HEK293 (cell line): ENCODE results near the gene ITGA3.

ENCODE experiments used
- BCL11B ChIP-seq: fragments of 450-650 bp; formaldehyde crosslinking; IDR thresholded peaks from 2 replicates; pipeline ENCODE4 v1.5.1; 2016; ENCODE audit warnings: low read depth, missing biosample characterization, missing genetic modification characterization
- CTCF ChIP-seq: fragments of 450-650 bp; formaldehyde crosslinking; IDR thresholded peaks from 2 replicates; pipeline ENCODE4 v1.5.1; 2016; ENCODE audit warnings: missing biosample characterization, missing genetic modification characterization
- GLI2 ChIP-seq: fragments of 450-650 bp; formaldehyde crosslinking; IDR thresholded peaks from 2 replicates; pipeline ENCODE4; 2017; ENCODE audit warnings: missing biosample characterization, missing genetic modification characterization, low read depth, borderline replicate concordance
- GLI4 ChIP-seq: fragments of 450-650 bp; formaldehyde crosslinking; IDR thresholded peaks from 2 replicates; pipeline ENCODE4 v1.5.1; 2016; ENCODE audit warnings: missing biosample characterization, missing genetic modification characterization
- HIC1 ChIP-seq: fragments of 450-650 bp; formaldehyde crosslinking; IDR thresholded peaks from 2 replicates; pipeline ENCODE4 v1.5.1; 2016; ENCODE audit warnings: missing biosample characterization, missing genetic modification characterization
- KLF8 ChIP-seq: fragments of 450-650 bp; formaldehyde crosslinking; IDR thresholded peaks from 2 replicates; pipeline ENCODE4 v1.5.1; 2016; ENCODE audit warnings: missing biosample characterization, missing genetic modification characterization
- MYNN ChIP-seq: fragments of 450-650 bp; formaldehyde crosslinking; IDR thresholded peaks from 2 replicates; pipeline ENCODE4 v1.5.1; 2016; ENCODE audit warnings: missing biosample characterization, missing genetic modification characterization, borderline replicate concordance
- MZF1 ChIP-seq: fragments of 450-650 bp; formaldehyde crosslinking; IDR thresholded peaks from 2 replicates; pipeline ENCODE4 v1.5.1; 2017; ENCODE audit warnings: missing biosample characterization, missing genetic modification characterization, borderline replicate concordance
- OSR2 ChIP-seq: fragments of 450-650 bp; formaldehyde crosslinking; IDR thresholded peaks from 2 replicates; pipeline ENCODE4 v1.5.1; 2016; ENCODE audit warnings: missing biosample characterization, missing genetic modification characterization
- ZBTB48 ChIP-seq: fragments of 450-650 bp; formaldehyde crosslinking; IDR thresholded peaks from 2 replicates; pipeline ENCODE4 v1.5.1; 2016; ENCODE audit warnings: missing biosample characterization, missing genetic modification characterization
- ZBTB7A ChIP-seq: fragments of 450-650 bp; formaldehyde crosslinking; IDR thresholded peaks from 2 replicates; pipeline ENCODE4 v1.5.1; 2016; ENCODE audit warnings: low read depth, missing biosample characterization, missing genetic modification characterization
- ZFHX2 ChIP-seq: fragments of 450-650 bp; formaldehyde crosslinking; conservative IDR thresholded peaks from 2 replicates; pipeline ENCODE4 v1.5.1; 2016; ENCODE audit warnings: missing biosample characterization, missing genetic modification characterization
- ZNF112 ChIP-seq: fragments of 450-650 bp; formaldehyde crosslinking; IDR thresholded peaks from 2 replicates; pipeline ENCODE4 v1.5.0; 2017; ENCODE audit warnings: missing biosample characterization, missing genetic modification characterization
- ZNF157 ChIP-seq: fragments of 450-650 bp; formaldehyde crosslinking; IDR thresholded peaks from 2 replicates; pipeline ENCODE4 v1.5.1; 2016; ENCODE audit warnings: missing biosample characterization, missing genetic modification characterization
- ZNF16 ChIP-seq: fragments of 450-650 bp; formaldehyde crosslinking; IDR thresholded peaks from 2 replicates; pipeline ENCODE4 v1.5.1; 2016; ENCODE audit warnings: low read depth, missing biosample characterization, missing genetic modification characterization
- ZNF266 ChIP-seq: fragments of 450-650 bp; formaldehyde crosslinking; IDR thresholded peaks from 2 replicates; pipeline ENCODE4 v1.5.1; 2016; ENCODE audit warnings: missing biosample characterization, missing genetic modification characterization, low read depth
- ZNF341 ChIP-seq: fragments of 450-650 bp; formaldehyde crosslinking; IDR thresholded peaks from 2 replicates; pipeline ENCODE4; 2016; ENCODE audit warnings: low read depth, missing biosample characterization, missing genetic modification characterization
- ZNF518A ChIP-seq: fragments of 450-650 bp; formaldehyde crosslinking; conservative IDR thresholded peaks from 2 replicates; pipeline ENCODE4 v1.5.1; 2016; ENCODE audit warnings: low read depth, missing biosample characterization, missing genetic modification characterization
- ZNF548 ChIP-seq: fragments of 450-650 bp; formaldehyde crosslinking; IDR thresholded peaks from 2 replicates; pipeline ENCODE4 v1.5.1; 2016; ENCODE audit warnings: missing biosample characterization, missing genetic modification characterization
- ZNF571 ChIP-seq: fragments of 450-650 bp; formaldehyde crosslinking; IDR thresholded peaks from 2 replicates; pipeline ENCODE4 v1.5.0; 2017; ENCODE audit warnings: missing biosample characterization, missing genetic modification characterization
- ZNF580 ChIP-seq: fragments of 450-650 bp; formaldehyde crosslinking; IDR thresholded peaks from 2 replicates; pipeline ENCODE4 v1.5.1; 2016; ENCODE audit warnings: missing biosample characterization, missing genetic modification characterization
- ZNF677 ChIP-seq: fragments of 450-650 bp; IDR thresholded peaks from 2 replicates; pipeline ENCODE4 v1.5.0; 2018; ENCODE audit warnings: missing biosample characterization, mild to moderate bottlenecking, missing genetic modification characterization, moderate library complexity
- ZNF777 ChIP-seq: fragments of 450-650 bp; formaldehyde crosslinking; IDR thresholded peaks from 2 replicates; pipeline ENCODE4 v1.5.1; 2017; ENCODE audit warnings: missing biosample characterization, missing genetic modification characterization, borderline replicate concordance
- ZNF837 ChIP-seq: fragments of 450-650 bp; formaldehyde crosslinking; IDR thresholded peaks from 2 replicates; pipeline ENCODE4 v1.5.1; 2016; ENCODE audit warnings: missing biosample characterization, missing genetic modification characterization
- TF ChIP-seq, protein P1 (sequence below): fragments of 450-650 bp; formaldehyde crosslinking; IDR thresholded peaks from 2 replicates; pipeline ENCODE4; 2016; ENCODE audit warnings: missing biosample characterization, missing genetic modification characterization
- TF ChIP-seq, protein P2 (sequence below): fragments of 450-650 bp; formaldehyde crosslinking; IDR thresholded peaks from 2 replicates; pipeline ENCODE4 v1.5.1; 2017; ENCODE audit warnings: missing biosample characterization, missing genetic modification characterization

ITGA3 gene

DNA sequence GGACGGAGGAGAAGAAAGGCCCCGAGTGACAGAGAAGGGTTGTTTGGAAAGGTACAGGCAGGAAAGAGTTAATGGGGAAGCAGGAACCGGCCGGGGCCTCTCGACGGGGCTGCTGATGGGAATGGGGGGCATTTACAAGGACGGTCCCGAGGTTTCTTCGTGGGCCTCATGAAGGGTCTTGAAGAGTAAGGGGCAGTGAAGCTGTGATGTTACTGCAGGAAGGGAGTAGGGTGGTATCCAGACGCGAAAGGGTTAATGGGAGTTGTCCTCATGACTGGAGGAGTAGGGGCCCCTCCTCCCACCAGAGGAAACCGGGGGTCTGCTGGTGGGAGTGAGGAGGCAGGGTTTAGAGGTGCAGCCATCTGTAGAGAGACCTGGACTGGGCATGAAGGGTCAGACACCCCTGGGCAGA lies 39.7 kb downstream of the ITGA3 start (continued):
- TF ChIP-seq GLI2 (tag by site-specific recombination) (no peak), ZFHX2 (0 out of 2 replicates have a peak, but pooled peaks have one; percentile 4), ZNF571 (tag by site-specific recombination) (no peak), ZNF341 (tag by site-specific recombination) (no peak), GLI4 (0 out of 2 replicates have a peak, but pooled peaks have one; percentile 15), BCL11B (tag by site-specific recombination) (0 out of 2 replicates have a peak, but pooled peaks have one; percentile 17), ZNF157 (no peak), ZBTB7A (0 out of 2 replicates have a peak, but pooled peaks have one; percentile 42), OSR2 (no peak), ZNF112 (tag by site-specific recombination) (no peak), ZNF837 (tag by site-specific recombination) (no peak), ZNF777 (tag by site-specific recombination) (0 out of 2 replicates have a peak, but pooled peaks have one; percentile 5), ZNF518A (tag by site-specific recombination) (no peak), ZNF580 (no peak), ZNF266 (no peak), ZNF677 (tag by site-specific recombination) (no peak), MZF1 (tag by site-specific recombination) (no peak), ZNF548 (tag by site-specific recombination) (no peak), ZBTB48 (tag by site-specific recombination) (no peak), ZNF16 (tag by site-specific recombination) (no peak), CTCF (tag by site-specific recombination) (no peak), KLF8 (tag by site-specific recombination) (no peak), HIC1 (no peak), MYNN (no peak)
- TF ChIP-seq, protein P1, sequence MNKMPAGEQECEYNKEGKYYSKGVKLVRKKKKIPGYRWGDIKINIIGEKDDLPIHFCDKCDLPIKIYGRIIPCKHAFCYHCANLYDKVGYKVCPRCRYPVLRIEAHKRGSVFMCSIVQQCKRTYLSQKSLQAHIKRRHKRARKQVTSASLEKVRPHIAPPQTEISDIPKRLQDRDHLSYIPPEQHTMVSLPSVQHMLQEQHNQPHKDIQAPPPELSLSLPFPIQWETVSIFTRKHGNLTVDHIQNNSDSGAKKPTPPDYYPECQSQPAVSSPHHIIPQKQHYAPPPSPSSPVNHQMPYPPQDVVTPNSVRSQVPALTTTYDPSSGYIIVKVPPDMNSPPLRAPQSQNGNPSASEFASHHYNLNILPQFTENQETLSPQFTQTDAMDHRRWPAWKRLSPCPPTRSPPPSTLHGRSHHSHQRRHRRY (tag by site-specific recombination) = no peak
- TF ChIP-seq, protein P2, sequence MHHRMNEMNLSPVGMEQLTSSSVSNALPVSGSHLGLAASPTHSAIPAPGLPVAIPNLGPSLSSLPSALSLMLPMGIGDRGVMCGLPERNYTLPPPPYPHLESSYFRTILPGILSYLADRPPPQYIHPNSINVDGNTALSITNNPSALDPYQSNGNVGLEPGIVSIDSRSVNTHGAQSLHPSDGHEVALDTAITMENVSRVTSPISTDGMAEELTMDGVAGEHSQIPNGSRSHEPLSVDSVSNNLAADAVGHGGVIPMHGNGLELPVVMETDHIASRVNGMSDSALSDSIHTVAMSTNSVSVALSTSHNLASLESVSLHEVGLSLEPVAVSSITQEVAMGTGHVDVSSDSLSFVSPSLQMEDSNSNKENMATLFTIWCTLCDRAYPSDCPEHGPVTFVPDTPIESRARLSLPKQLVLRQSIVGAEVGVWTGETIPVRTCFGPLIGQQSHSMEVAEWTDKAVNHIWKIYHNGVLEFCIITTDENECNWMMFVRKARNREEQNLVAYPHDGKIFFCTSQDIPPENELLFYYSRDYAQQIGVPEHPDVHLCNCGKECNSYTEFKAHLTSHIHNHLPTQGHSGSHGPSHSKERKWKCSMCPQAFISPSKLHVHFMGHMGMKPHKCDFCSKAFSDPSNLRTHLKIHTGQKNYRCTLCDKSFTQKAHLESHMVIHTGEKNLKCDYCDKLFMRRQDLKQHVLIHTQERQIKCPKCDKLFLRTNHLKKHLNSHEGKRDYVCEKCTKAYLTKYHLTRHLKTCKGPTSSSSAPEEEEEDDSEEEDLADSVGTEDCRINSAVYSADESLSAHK (tag by site-specific recombination) = no peak
